GM18499 (cell line): ENCODE measurements around the gene SH2B3.
"Not testable (repeated sequence)": the region's sequence is repeated elsewhere in the genome, so short reads cannot be mapped to it uniquely, and the experiment has no call there.

ENCODE experiments used
- ATAC-seq: cut with Tn5 transposase; IDR thresholded peaks from one replicate; pipeline ENCODE4 v1.9.1; 2021; ENCODE audit warnings: moderate number of reproducible peaks; ENCODE audit not compliant: insufficient read depth, unreplicated experiment

SH2B3 gene

DNA sequence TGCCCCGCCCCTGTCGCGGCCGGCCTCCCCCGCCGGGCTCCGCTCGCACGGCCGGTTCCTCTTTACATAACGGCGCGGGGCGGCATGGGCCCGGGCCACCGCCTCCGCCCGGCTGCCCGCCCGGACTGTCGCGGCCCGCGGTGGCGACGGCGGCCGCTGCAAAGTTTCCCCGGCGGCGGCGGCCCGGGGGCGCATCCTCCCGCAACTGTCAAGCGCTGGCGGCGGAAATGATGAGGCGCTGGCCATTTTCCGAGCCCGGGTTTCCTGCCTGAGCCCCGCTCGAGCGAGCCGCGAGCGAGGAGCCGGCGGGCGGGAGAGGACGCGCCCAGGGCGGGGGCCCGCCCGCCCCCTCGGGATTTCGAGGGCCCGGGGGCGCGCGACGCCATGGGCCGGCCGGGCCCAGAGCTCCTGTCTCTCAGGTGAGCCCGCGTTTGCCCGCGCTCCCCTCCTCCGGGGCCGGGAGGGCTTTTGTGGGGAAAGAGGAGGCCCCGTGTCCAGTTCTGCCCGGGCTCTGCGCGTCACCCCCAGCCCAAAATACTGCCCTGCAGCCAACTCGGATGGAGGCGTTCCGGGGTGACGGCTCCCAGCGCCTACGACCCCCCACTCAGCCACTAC is at the start of gene SH2B3:
Gene SH2B3 (plus strand): TSS at position 65 of the 615 bp plus-strand sequence. CDS start 12,223 bp downstream, outside the sequence.
- ATAC-seq, result peak; percentile 0

DNA sequence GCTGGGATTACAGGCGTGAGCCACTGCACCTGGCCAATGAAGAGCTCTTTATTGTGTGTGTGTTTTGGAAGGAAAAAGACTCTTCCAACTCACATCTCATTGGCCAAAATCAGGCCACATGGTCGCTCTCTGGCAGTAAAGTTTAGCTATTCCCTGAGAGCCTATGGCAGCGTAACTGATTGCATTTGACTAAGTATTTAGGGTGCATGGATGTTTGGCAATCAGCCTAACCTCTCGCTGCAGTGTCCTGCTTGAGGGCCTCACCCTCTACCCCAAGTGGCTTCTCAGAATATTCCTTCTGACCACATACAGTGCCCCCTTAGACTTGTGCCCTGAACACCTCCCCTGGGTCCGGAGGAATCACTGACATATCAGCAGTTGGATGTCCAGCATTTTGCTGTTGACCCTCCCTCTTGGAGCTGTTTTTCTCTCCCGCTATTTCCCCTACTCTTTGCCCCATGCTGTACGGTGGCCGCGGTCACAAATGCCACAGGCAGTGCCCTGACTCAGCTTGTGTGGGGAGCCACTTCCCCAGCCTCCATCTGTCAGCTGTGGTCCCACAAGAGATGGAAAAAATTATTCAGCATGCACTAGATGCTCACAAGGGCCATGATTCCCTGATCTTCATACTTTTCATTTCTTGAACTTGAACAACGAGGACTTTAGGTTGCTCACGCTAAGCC is 46.4 kb upstream of the SH2B3 start:
- no peak for ATAC-seq

DNA sequence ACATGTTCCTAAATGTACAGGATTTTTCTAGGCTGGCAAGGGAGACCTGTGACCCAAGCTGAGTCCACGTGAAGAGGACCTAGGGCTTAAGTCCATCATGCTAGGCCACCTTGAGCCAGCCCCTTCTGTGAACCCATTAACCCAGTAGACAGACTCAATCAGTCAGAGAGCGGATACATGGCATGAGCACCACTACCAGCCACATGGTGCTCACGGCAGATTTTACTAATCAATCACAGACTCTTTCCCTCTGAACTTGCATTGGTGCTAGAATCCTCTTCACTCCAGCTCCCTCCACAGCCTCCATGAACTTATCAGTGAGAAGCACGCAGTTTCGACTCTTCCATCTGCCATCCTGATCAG is 45.8 kb upstream of the SH2B3 start:
- ATAC-seq, result no peak

DNA sequence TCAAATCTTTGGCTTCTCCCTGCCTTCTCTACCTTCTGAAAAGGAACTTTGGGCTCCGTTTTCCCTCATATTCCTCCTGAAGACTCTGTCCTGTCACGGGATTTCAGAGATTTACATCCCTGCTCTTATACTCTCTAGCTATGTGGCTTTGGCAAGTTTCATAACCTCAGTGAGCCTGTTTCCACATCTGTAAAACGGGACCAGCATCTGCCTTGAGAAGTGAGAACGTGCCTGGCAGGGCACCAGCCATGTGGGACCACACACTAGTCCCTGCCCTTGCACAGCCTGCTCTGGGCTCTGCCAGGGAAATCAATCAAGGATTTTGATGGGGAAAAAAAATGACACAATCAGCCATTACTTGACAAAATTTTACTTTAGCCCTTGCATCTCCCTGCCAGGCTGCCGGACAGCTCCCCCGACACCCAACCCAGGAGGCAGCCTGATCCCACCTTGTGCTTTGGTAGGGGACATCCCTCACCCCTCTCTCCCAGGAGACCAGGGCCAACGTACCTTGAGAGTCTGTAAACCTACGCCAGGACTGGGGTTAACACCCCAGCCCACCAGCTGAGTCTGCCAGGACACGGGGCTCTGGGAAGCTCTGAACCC is 45.3 kb upstream of the SH2B3 start:
- no peak for ATAC-seq

DNA sequence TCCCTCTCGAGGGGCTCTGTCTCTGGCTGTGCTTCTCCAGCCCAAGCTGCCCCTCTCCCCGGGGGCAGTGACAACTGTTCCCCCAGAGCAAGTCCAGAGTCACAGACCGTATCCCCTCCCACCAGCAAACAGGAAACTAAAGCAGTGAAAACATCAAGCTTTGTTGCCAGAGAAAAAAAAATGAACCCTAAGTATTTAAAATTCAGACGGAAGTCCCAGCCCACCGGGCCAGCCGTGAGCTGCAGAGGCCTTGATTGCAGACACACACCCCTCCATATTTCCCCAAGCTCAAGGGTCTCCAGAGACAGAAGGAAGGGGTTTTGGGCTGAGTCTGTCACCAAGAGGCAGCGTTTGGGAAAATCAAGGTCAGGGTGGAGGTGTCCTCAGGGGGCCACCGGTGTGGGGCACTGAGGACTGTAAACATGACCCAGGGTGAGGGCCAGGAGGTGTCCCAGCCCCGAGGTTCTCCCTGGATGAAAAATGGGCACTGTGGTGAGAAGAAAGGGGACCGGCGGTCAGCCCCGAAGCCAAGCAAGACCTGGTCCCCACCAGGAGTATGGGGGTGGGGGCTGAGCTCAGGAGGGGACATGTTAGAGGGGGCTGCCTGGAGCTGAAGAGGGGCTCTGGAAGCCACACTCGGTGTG is 44.5 kb upstream of the SH2B3 start:
- ATAC-seq, result no peak

- ATAC-seq, result no peak
Observed at GRCh38 chr12:111361717-111362576, 43.8 kb upstream of the SH2B3 start.

- no peak for ATAC-seq
Observed at GRCh38 chr12:111362687-111363475, 42.8 kb upstream of the SH2B3 start.

- no peak for ATAC-seq
Observed at GRCh38 chr12:111363578-111363977, 42.1 kb upstream of the SH2B3 start.

GRCh38 chr12:111366075-111366474 is 39.6 kb upstream of the SH2B3 start:
- ATAC-seq, result no peak

DNA sequence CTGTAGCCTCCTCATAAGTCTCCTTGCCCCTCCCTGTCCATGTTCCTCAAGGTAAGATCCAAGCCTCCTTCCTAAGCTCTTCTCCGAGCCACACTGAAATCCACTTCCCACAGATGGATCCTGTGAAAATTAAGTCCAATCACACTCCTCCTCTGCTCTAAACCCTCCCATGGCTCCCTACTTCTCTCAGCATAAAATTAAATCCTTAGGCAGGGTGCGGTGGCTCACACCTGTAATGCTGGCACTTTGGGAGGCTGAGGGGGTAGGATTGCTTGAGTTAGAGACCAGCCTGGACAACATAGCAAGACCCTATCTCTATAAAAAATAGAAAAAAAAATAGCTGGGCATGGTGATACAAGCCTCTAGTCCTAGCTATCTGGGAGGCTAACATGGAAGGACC is 39.1 kb upstream of the SH2B3 start:
- ATAC-seq, result no peak

- no peak for ATAC-seq
Observed at GRCh38 chr12:111367661-111368221, 38.0 kb upstream of the SH2B3 start.

- ATAC-seq, result no peak
Observed at GRCh38 chr12:111368291-111368787, 37.4 kb upstream of the SH2B3 start.

- no peak for ATAC-seq
Observed at GRCh38 chr12:111368788-111369495, 36.8 kb upstream of the SH2B3 start, which contains the start of gene PHETA1. Gene PHETA1 (minus strand): TSS chr12:111369095. CDS start chr12:111363427, 5,668 bp downstream.

GRCh38 chr12:111369496-111370220 is 36.1 kb upstream of the SH2B3 start:
- no peak for ATAC-seq

DNA sequence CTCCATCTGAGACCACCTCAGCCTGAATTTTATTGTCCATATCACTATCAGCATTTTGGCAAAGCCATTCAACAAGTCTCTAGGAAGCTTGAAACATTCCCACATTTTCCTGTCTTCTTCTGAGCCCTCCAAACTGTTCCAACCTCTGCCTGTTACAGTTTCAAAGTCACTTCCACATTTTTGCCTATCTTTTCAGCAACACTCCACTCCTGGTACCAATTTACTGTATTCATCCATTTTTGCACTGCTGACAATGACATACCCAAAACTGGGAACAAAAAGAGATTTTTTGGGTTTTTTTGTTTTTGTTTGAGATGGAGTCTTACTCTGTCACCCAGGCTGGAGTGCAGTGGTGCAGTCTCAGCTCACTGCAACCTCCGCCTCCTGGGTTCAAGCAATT is 32.5 kb upstream of the SH2B3 start:
- ATAC-seq, result not testable (repeated sequence)

GRCh38 chr12:111377440-111377839 is 28.3 kb upstream of the SH2B3 start:
- ATAC-seq, result no peak

DNA sequence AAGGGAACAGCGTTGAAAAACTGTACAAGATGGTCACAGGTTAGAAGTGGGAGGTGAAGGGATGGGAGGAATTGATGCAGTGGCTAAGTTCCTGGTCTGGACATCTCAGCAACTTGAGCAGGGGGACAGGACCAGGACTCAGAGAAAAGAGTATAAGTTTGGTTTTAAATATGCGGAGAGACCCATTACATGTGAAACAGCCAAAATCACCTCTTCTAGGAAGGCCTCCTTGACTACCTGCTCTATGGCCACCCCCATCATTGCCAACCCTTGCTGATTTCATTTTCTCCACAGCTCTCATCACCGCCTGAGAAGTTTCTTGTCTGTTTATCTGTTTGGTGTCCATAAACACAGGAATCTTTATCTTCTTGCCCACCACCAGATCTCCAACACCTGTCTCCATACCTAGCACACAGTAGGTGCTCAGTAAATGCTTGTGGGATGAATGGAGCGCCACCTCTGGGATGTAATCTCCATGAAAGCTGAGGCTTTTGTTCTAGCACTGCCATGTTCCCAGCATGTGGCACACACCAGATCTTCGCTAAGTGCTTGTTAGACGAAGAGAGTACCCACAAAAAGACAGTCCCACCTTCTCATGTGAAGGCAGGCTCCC is 25.7 kb upstream of the SH2B3 start:
- ATAC-seq, result no peak
